ENCODE data around the gene ACSM2A. TPM values are rescaled to one million over a fixed set of nuclear protein-coding genes. Genes with fewer than 3 reads are reported as not detected.
"Not testable (repeated sequence)": the region's sequence is repeated elsewhere in the genome, so short reads cannot be mapped to it uniquely, and the experiment has no call there.

The ACSM2A gene
- total RNA-seq, 1 experiment from 2014 or later, result not detected

- not testable (repeated sequence) for DNase-seq; H3K36me3 ChIP-seq (replicated peaks; ENCODE audit: control insufficient read depth, insufficient read depth, low read length); H3K4me3 ChIP-seq (ENCODE audit: insufficient read depth, low read depth, low read length); H3K27me3 ChIP-seq (ENCODE audit: control insufficient read depth, insufficient read depth, low read length)
These were observed 39.7 kb downstream of the ACSM2A start for GRCh38 chr16:20490994-20491393.

- not testable (repeated sequence) for H3K36me3 ChIP-seq (replicated peaks; ENCODE audit: control insufficient read depth, insufficient read depth, low read length); H3K4me3 ChIP-seq (ENCODE audit: insufficient read depth, low read depth, low read length); DNase-seq; H3K27me3 ChIP-seq (ENCODE audit: control insufficient read depth, insufficient read depth, low read length)
These were observed 40.1 kb downstream of the ACSM2A start for GRCh38 chr16:20491448-20491847.

DNA sequence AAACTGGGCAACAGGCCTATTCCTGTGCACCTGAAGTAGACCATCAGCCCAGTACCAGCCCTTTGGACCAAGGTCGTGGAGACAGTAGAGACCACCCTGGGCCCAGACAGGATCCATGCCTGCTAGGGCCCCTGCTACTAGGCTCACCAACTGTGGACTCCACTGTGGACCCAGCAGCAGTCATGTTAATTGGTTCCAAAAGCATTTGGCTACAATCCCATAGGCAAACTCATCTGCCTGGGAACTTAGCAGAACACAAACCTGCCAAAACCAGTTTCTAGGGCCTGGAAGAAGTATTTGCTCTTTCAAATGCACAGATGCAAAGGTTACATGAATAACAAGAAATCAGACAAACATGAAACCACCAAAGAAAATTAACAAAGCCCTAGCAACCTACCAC lies 53.1 kb downstream of the ACSM2A start:
- Histone ChIP-seq H3K36me3 (replicated peaks; ENCODE audit: control insufficient read depth, insufficient read depth, low read length) (no peaks in the 10 kb centered on the region), H3K27me3 (ENCODE audit: control insufficient read depth, insufficient read depth, low read length) (no peaks in the 10 kb centered on the region), H3K4me3 (ENCODE audit: insufficient read depth, low read depth, low read length) (no peak overlapping the region)
- no peak for DNase-seq

GRCh38 chr16:20507280-20507679 lies 56.0 kb downstream of the ACSM2A start:
- H3K4me3 ChIP-seq (ENCODE audit: insufficient read depth, low read depth, low read length), result no peak overlapping the region
- no peaks in the 10 kb centered on the region for H3K27me3 ChIP-seq (ENCODE audit: control insufficient read depth, insufficient read depth, low read length)
- no peaks in the 10 kb centered on the region for H3K36me3 ChIP-seq (replicated peaks; ENCODE audit: control insufficient read depth, insufficient read depth, low read length)
- no peak for DNase-seq

DNA sequence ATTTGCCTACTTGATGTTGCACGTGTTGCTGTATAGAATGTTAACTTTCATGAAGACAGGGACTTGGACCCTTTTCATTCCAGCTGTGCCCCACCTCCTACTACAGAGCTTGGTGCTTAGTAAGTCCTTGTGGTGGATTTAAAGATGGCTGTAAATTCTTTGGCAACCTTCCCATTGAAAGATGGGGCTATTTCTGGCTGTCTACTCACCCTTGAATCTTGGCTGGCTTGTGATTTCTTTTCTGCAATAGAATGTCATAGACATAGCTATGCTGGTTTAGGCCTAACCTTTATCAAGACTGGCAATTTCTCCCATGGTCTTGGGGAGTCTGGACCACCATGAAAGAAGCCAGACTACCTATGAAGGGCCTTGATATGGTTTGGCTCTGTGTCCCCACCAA lies 59.0 kb downstream of the ACSM2A start:
- Histone ChIP-seq H3K36me3 (replicated peaks; ENCODE audit: control insufficient read depth, insufficient read depth, low read length) (no peaks in the 10 kb centered on the region), H3K27me3 (ENCODE audit: control insufficient read depth, insufficient read depth, low read length) (no peaks in the 10 kb centered on the region), H3K4me3 (ENCODE audit: insufficient read depth, low read depth, low read length) (no peak overlapping the region)
- DNase-seq, result no peak

GRCh38 chr16:20515688-20516090 lies 64.4 kb downstream of the ACSM2A start:
- H3K4me3 ChIP-seq (ENCODE audit: insufficient read depth, low read depth, low read length), result no peak overlapping the region
- no peaks in the 10 kb centered on the region for H3K36me3 ChIP-seq (replicated peaks; ENCODE audit: control insufficient read depth, insufficient read depth, low read length)
- DNase-seq, result no peak
- no peaks in the 10 kb centered on the region for H3K27me3 ChIP-seq (ENCODE audit: control insufficient read depth, insufficient read depth, low read length)

DNA sequence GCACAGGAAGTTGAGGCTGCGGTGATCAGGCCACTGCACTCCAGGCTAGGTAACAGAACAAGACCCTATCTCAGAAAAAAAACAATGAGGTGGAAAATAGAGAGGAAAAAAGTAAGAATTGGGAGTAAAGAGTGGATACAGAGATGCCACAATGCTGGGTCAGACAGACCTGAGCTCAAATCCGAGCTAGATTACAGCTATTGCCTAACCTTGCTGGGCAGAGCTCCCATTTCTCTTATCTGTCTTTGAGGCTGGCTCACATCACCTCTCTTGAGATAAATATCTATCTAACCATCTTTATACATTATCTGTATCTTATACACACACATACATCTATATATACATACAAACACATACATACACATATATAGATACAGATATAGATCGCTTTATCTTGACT lies 65.8 kb downstream of the ACSM2A start:
- no peak overlapping the region for H3K4me3 ChIP-seq (ENCODE audit: insufficient read depth, low read depth, low read length)
- H3K27me3 ChIP-seq (ENCODE audit: control insufficient read depth, insufficient read depth, low read length), result no peaks in the 10 kb centered on the region
- no peaks in the 10 kb centered on the region for H3K36me3 ChIP-seq (replicated peaks; ENCODE audit: control insufficient read depth, insufficient read depth, low read length)
- no peak for DNase-seq

- Histone ChIP-seq H3K36me3 (replicated peaks; ENCODE audit: control insufficient read depth, insufficient read depth, low read length) (no peaks in the 10 kb centered on the region), H3K4me3 (ENCODE audit: insufficient read depth, low read depth, low read length) (no peak overlapping the region), H3K27me3 (ENCODE audit: control insufficient read depth, insufficient read depth, low read length) (no peaks in the 10 kb centered on the region)
- no peak for DNase-seq
These were observed 67.9 kb downstream of the ACSM2A start for GRCh38 chr16:20519231-20519630.

DNA sequence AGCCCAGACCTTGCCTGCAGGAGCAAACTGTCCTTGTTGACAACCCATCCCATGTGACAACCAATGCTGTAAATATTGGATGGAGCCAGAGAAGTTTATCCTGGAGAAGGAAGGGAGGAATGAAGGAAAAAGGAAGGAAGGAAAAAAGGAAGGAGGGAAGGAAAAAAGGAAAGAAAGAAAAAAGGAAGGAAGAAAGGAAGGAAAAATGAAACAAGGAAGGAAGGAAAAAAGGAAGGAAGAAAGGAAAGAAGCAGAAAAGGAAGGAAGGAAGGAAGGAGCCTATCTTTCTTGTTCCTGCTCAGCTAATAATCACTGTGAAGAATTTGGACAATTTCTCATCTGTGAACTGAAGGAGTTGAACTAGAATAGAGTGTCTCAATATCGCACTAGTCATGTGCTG lies 68.8 kb downstream of the ACSM2A start:
- Histone ChIP-seq H3K27me3 (ENCODE audit: control insufficient read depth, insufficient read depth, low read length) (no peaks in the 10 kb centered on the region), H3K36me3 (replicated peaks; ENCODE audit: control insufficient read depth, insufficient read depth, low read length) (no peaks in the 10 kb centered on the region), H3K4me3 (ENCODE audit: insufficient read depth, low read depth, low read length) (no peak overlapping the region)
- DNase-seq, result no peak

DNA sequence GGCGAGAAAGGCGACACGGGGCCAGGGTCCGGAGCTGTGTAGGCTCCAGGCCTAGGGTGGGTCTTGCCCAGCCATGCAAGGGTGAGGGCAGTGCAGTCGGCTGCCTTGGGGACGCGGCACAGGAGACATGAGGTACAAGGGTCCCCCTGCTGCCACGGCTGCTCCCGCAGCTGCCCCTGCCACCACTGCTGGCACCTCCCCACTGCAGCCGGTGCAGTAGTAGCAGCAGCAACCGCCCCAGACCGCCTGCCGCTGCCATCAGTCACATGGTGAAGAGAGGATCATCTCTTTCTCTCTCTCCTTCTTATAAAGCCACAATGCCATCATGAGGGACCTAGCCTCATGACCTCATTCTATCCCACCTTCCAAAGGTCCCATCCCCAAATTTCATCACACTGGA lies 80.5 kb downstream of the ACSM2A start:
- DNase-seq; H3K27me3 ChIP-seq (ENCODE audit: control insufficient read depth, insufficient read depth, low read length); H3K4me3 ChIP-seq (ENCODE audit: insufficient read depth, low read depth, low read length); H3K36me3 ChIP-seq (replicated peaks; ENCODE audit: control insufficient read depth, insufficient read depth, low read length): not testable (repeated sequence)

GRCh38 chr16:20532284-20532792 lies 81.0 kb downstream of the ACSM2A start:
- DNase-seq; H3K27me3 ChIP-seq (ENCODE audit: control insufficient read depth, insufficient read depth, low read length); H3K4me3 ChIP-seq (ENCODE audit: insufficient read depth, low read depth, low read length); H3K36me3 ChIP-seq (replicated peaks; ENCODE audit: control insufficient read depth, insufficient read depth, low read length): not testable (repeated sequence)

- DNase-seq; H3K4me3 ChIP-seq (ENCODE audit: insufficient read depth, low read depth, low read length); H3K36me3 ChIP-seq (replicated peaks; ENCODE audit: control insufficient read depth, insufficient read depth, low read length); H3K27me3 ChIP-seq (ENCODE audit: control insufficient read depth, insufficient read depth, low read length): not testable (repeated sequence)
These were observed 85.3 kb downstream of the ACSM2A start for GRCh38 chr16:20536669-20537068.

Other genes starting within 250 kb of the ACSM2A start
- not detected in 2 replicates for gene GP2, start 124.0 kb upstream of the ACSM2A start, total RNA-seq (2014; rRNA removed; shearing (Covaris generic))
- gene UMOD, start 98.8 kb upstream of the ACSM2A start, total RNA-seq (2014; rRNA removed; shearing (Covaris generic)), result not detected in 2 replicates
- gene PDILT, start 46.8 kb upstream of the ACSM2A start, total RNA-seq (2014; rRNA removed; shearing (Covaris generic)), result not detected in 2 replicates
- not detected in 2 replicates for gene ACSM5, start 42.0 kb upstream of the ACSM2A start, total RNA-seq (2014; rRNA removed; shearing (Covaris generic))
- not detected in 2 replicates for gene ACSM2B, start 124.8 kb downstream of the ACSM2A start, total RNA-seq (2014; rRNA removed; shearing (Covaris generic))
- 0.10 and 0.26 TPM in 2 replicates for gene ACSM1, start 246.2 kb downstream of the ACSM2A start, total RNA-seq (2014; rRNA removed; shearing (Covaris generic))

Measured in H7 (cell line).